Parathyroid adenoma (tissue), 2 donors: Measurements from ENCODE around the gene PDK1.
"Not testable (repeated sequence)": the region's sequence is repeated elsewhere in the genome, so short reads cannot be mapped to it uniquely, and the experiment has no call there.

Experiments
- H2AFZ ChIP-seq: fragments of 300-600 bp; sonication (generic); one replicate; pipeline ENCODE4 v1.7.0; 2017; ENCODE audit warnings: antibody characterized with exemption, mild to moderate bottlenecking
- H3K27ac ChIP-seq: fragments of 300-600 bp; sonication (generic); one replicate; pipeline ENCODE4 v1.7.0; 2017
- H3K27me3 ChIP-seq: fragments of 300-600 bp; sonication (generic); one replicate; pipeline ENCODE4 v1.7.0; 2017; ENCODE audit warnings: low read length; ENCODE audit not compliant: control insufficient read depth, insufficient read depth
- H3K36me3 ChIP-seq: fragments of 300-600 bp; sonication (generic); one replicate; pipeline ENCODE4 v1.7.0; 2017; ENCODE audit warnings: low read length; ENCODE audit not compliant: control insufficient read depth, insufficient read depth
- H3K4me1 ChIP-seq: fragments of 300-600 bp; sonication (generic); one replicate; pipeline ENCODE4 v1.7.0; 2017; ENCODE audit warnings: control low read depth
- H3K4me2 ChIP-seq: fragments of 300-600 bp; sonication (generic); one replicate; pipeline ENCODE4 v1.7.0; 2017; ENCODE audit warnings: low read length
- H3K4me3 ChIP-seq: fragments of 300-600 bp; sonication (generic); one replicate; pipeline ENCODE4 v1.7.0; 2017; ENCODE audit warnings: low read depth, low read length
- H3K79me2 ChIP-seq: fragments of 300-600 bp; sonication (generic); one replicate; pipeline ENCODE4 v1.7.0; 2017; ENCODE audit warnings: control low read depth
- H3K9ac ChIP-seq: fragments of 300-600 bp; sonication (generic); one replicate; pipeline ENCODE4 v1.7.0; 2017; ENCODE audit warnings: mild to moderate bottlenecking
- H3K9me3 ChIP-seq: fragments of 300-600 bp; sonication (generic); one replicate; pipeline ENCODE4 v1.7.0; 2017; ENCODE audit warnings: low read length; ENCODE audit not compliant: control insufficient read depth
- CTCF ChIP-seq: fragments of 300-600 bp; sonication (generic); IDR thresholded peaks from one replicate; pipeline ENCODE4 v1.7.0; 2017; ENCODE audit warnings: antibody characterized with exemption, mild to moderate bottlenecking
- donor health status: primary hyperparathyroidism.

Gene PDK1

GRCh38 chr2:172578054-172578453 is 22.2 kb downstream of the PDK1 start:
- H3K79me2 ChIP-seq: no peaks in the 10 kb centered on the region
- no peak overlapping the region for H3K4me2 ChIP-seq
- no peak overlapping the region for H2AFZ ChIP-seq
- no peak overlapping the region for H3K4me3 ChIP-seq
- H3K4me1 ChIP-seq: no peaks in the 10 kb centered on the region
- H3K9ac ChIP-seq: no peak overlapping the region
- H3K9me3 ChIP-seq: no peaks in the 10 kb centered on the region
- TF ChIP-seq CTCF: no peak
- no peak overlapping the region for H3K27ac ChIP-seq
- H3K27me3 ChIP-seq: no peaks in the 10 kb centered on the region
- H3K36me3 ChIP-seq: no peaks in the 10 kb centered on the region

DNA sequence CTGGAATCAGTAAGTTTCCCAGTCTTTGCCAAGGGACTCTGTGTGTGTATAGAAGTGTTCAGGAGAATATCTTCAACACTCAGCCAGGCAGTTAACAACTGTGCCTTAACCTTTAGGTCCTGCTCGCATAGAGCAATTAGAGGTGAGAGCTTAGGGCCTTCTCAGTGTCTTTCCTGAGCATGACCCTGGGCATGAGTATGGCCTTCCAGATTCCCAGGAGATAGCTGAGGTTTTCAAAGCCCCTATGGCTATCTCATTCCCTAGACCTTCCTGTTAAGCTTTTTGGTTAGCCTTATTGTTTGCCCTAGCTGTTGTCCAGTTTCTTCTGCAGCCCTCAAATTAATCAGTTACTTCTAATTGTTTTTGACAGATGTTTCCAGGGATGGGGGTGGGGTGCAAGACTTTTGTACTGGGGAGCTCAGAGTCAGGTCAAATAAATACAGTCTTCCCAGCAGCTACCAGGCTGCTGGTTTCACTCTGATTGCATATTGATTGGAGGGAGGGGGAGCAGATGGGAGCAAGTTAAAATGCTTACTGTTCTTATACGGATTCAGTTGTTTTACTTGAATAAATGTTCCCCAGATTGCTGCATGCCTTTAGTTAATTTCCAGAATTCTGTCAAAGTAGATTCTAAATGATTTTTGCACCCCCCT is 23.1 kb downstream of the PDK1 start:
- no peak for TF ChIP-seq CTCF
- no peaks in the 10 kb centered on the region for H3K4me1 ChIP-seq
- no peak overlapping the region for H3K4me3 ChIP-seq
- H3K4me2 ChIP-seq: no peak overlapping the region
- H3K27ac ChIP-seq: no peak overlapping the region
- no peak overlapping the region for H2AFZ ChIP-seq
- H3K36me3 ChIP-seq: no peaks in the 10 kb centered on the region
- no peak overlapping the region for H3K9ac ChIP-seq
- H3K9me3 ChIP-seq: no peaks in the 10 kb centered on the region
- no peaks in the 10 kb centered on the region for H3K79me2 ChIP-seq
- H3K27me3 ChIP-seq: no peaks in the 10 kb centered on the region

DNA sequence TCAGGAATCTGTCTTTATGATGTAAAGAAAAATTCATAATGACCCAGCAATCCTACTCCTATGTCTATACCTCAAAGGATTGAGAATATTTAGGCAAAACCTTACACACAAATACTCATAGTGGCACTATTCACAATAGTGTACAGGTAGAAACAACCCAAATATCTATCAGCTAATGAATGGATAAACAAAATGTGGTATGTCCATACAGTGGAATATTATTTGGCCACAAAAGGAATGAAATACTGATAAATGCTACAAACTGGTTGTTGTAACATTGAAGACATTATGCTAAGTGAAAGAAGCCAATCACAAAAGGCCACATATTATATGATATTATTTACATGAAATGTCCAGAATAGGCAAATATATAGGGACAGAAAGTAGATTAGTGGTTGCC is 24.7 kb downstream of the PDK1 start:
- Histone ChIP-seq H3K4me3 (no peak overlapping the region), H3K27me3 (no peaks in the 10 kb centered on the region), H3K27ac (no peak overlapping the region), H3K9me3 (no peaks in the 10 kb centered on the region), H3K4me2 (no peak overlapping the region), H3K79me2 (no peaks in the 10 kb centered on the region), H3K36me3 (no peaks in the 10 kb centered on the region), H3K4me1 (no peaks in the 10 kb centered on the region), H3K9ac (no peak overlapping the region), H2AFZ (no peak overlapping the region)
- TF ChIP-seq CTCF: no peak

- TF ChIP-seq CTCF: no peak
- Histone ChIP-seq H3K4me3 (no peak overlapping the region), H3K36me3 (no peaks in the 10 kb centered on the region), H3K79me2 (no peaks in the 10 kb centered on the region), H2AFZ (no peak overlapping the region), H3K9me3 (no peaks in the 10 kb centered on the region), H3K9ac (no peak overlapping the region), H3K4me1 (no peaks in the 10 kb centered on the region), H3K4me2 (no peak overlapping the region), H3K27ac (no peak overlapping the region), H3K27me3 (no peaks in the 10 kb centered on the region)
These were observed 26.8 kb downstream of the PDK1 start for GRCh38 chr2:172582656-172583055.

- Histone ChIP-seq H3K79me2 (no peaks in the 10 kb centered on the region), H3K4me1 (no peaks in the 10 kb centered on the region), H3K9me3 (no peaks in the 10 kb centered on the region), H3K4me3 (no peak overlapping the region), H3K36me3 (no peaks in the 10 kb centered on the region), H3K9ac (no peak overlapping the region), H3K27me3 (no peaks in the 10 kb centered on the region), H2AFZ (no peak overlapping the region), H3K27ac (no peak overlapping the region), H3K4me2 (no peak overlapping the region)
- TF ChIP-seq CTCF: no peak
These were observed 30.5 kb downstream of the PDK1 start for GRCh38 chr2:172586245-172586891.

GRCh38 chr2:172587231-172587630 is 31.3 kb downstream of the PDK1 start:
- not testable (repeated sequence) for H3K9ac ChIP-seq, H3K4me3 ChIP-seq, H3K9me3 ChIP-seq, H2AFZ ChIP-seq, H3K4me1 ChIP-seq, H3K27me3 ChIP-seq, H3K27ac ChIP-seq, H3K36me3 ChIP-seq, H3K4me2 ChIP-seq, H3K79me2 ChIP-seq
